Heart left ventricle (tissue), 16 donors: ENCODE data around the gene SHISA4. TPM values are rescaled to one million over a fixed set of nuclear protein-coding genes. Genes with fewer than 3 reads are reported as not detected.
A peak's percentile ranks its signal among the peaks of the same experiment; 100 is the strongest.
"Not testable (repeated sequence)": the region's sequence is repeated elsewhere in the genome, so short reads cannot be mapped to it uniquely, and the experiment has no call there.

ENCODE experiments used
- ATAC-seq, 4 donors: fragments of 200-7000 bp; cut with Tn5 transposase; one replicate each; pipeline ENCODE4 v1.9.1; 2020 to 2022; ENCODE audit warnings: moderate library complexity in 4 of 4, mild to moderate bottlenecking in 3 of 4, moderate number of reproducible peaks in 1 of 4
- DNase-seq, 5 donors: peaks; one replicate each; pipeline ENCODE4 v3.0.0-alpha.2; 2020
- H3K27ac ChIP-seq, 12 donors: fragments of 200-600 bp; sonication (generic) in 4 of 12; one replicate each; pipeline versions ENCODE4 v1.5.0 to v1.8.0; 2016 to 2022; ENCODE audit warnings: mild to moderate bottlenecking in 2 of 12
- H3K27me3 ChIP-seq, 9 donors: fragments of 200-600 bp; sonication (generic) in 2 of 9; one replicate each; pipeline versions ENCODE4 v1.5.1 to v1.8.0; 2016 to 2022; ENCODE audit warnings: mild to moderate bottlenecking in 3 of 9
- H3K36me3 ChIP-seq, 9 donors: fragments of 200-600 bp; sonication (generic) in 2 of 9; one replicate each; pipeline versions ENCODE4 v1.5.0 to v1.8.0; 2018 to 2022; ENCODE audit warnings: mild to moderate bottlenecking in 2 of 9
- H3K4me1 ChIP-seq, 12 donors: fragments of 200-600 bp; sonication (generic) in 4 of 12; one replicate each; pipeline versions ENCODE4 v1.5.0 to v1.8.0; 2016 to 2022; ENCODE audit warnings: mild to moderate bottlenecking in 3 of 12
- H3K4me3 ChIP-seq, 12 donors: fragments of 200-600 bp; sonication (generic) in 4 of 12; one replicate each; pipeline versions ENCODE4 v1.5.0 to v1.8.0; 2017 to 2022; ENCODE audit warnings: mild to moderate bottlenecking in 9 of 12, moderate library complexity in 4 of 12
- H3K9me3 ChIP-seq, 12 donors: fragments of 200-600 bp; sonication (generic) in 4 of 12; one replicate each; pipeline versions ENCODE4 v1.5.0 to v1.8.0; 2016 to 2022; ENCODE audit warnings: mild to moderate bottlenecking in 1 of 12
- POLR2A ChIP-seq, 2 donors: fragments of 450-650 bp; IDR thresholded peaks; one replicate each; pipeline ENCODE4 v1.6.1; 2017; ENCODE audit warnings: antibody characterized with exemption in 2 of 2, mild to moderate bottlenecking in 2 of 2, moderate library complexity in 2 of 2
- WGBS, 4 donors: extraction: QIAGEN DNeasy Blood & Tissue Kit in 2 of 4; methylation state at CpG; one replicate each; pipeline versions ENCODE4 v1.1.5 to v1.1.7; 2013 to 2018; 5-methylcytosine and 5-hydroxymethylcytosine counted together
- intact Hi-C, 10 donors: fragments of 100-400 bp; cut with DNase I; formaldehyde crosslinking; loops; one replicate each; pipeline versions ENCODE4 v1.11.1 to v1.14.2; 2022
- microRNA-seq, 4 donors: library from miRNA; unstranded; fragments of <30 nt; microRNA quantifications; one replicate each; pipeline versions ENCODE4 to v1.2.0, GENCODE V29; 2017 to 2020
- polyA plus RNA-seq, 2 donors: library from polyadenylated mRNA; stranded (reverse); fragments of 200-250 nt; gene quantifications; one replicate each; pipeline ENCODE4 v1.2.3, GENCODE V29; 2013
- total RNA-seq, 9 donors: library from RNA; depleted of rRNA in 2 of 9; stranded (reverse); fragments of >200 nt in 2 of 9; fragmentation: NEBNext Ultra II Directional in 3 of 9; extraction: Animal tissue kit (Norgen Biotek cat#: 25700) in 3 of 9; gene quantifications; one replicate each; pipeline versions ENCODE4 v1.1.0 to v1.2.4, GENCODE V29; 2016 to 2023
- TF ChIP-seq, protein P1 (sequence below), 12 donors: fragments of 200-600 bp; sonication (generic) in 4 of 12; IDR thresholded peaks; one replicate each; pipeline versions ENCODE4 v1.5.0 to v1.8.0; 2018 to 2022; ENCODE audit warnings: antibody characterized with exemption in 12 of 12, mild to moderate bottlenecking in 5 of 12
- donor health status: ischemic (EF 13 %, LVEDD 7.1; RV severe dilation, severe dysfunction).
- donor health status: healthy with polysubstance abuse.
- donor health status: DM: no; HTN: yes; CAD: no.
- donor health status: DM: no; HTN: no; CAD: no.
- donor health status: ischemic (EF 25% LVEDD 6.9; RV normal size, moderate dysfunction).
- donor health status: ischemic (EF 25% LVEDD 5.7; RV mildly dilated, moderate dysfunction).
- donor health status: healthy.
- donor health status: DM: yes; HTN: yes; CAD: no.
- donor health status: ischemic (EF 35%, LVEDD 5.7; RV mildly dilated, moderate dysfunction).
- donor health status: nonischemic (EF 11% LVEDD 7.7; RV severe dilation, severe dysfunction).
- donor health status: DM: yes; HTN: yes; CAD: no.
- donor health status: PGD.
- donor health status: ischemic (EF 29% LVEDD 5.4; RV normal size, mild dysfunction).
- donor health status: nonischemic (EF 23%, LVEDD 6.1; RV moderate dilation, normal function).

SHISA4 gene
- total and polyA plus RNA-seq, 11 donors = 53.2 to 262 (median 120) TPM

DNA sequence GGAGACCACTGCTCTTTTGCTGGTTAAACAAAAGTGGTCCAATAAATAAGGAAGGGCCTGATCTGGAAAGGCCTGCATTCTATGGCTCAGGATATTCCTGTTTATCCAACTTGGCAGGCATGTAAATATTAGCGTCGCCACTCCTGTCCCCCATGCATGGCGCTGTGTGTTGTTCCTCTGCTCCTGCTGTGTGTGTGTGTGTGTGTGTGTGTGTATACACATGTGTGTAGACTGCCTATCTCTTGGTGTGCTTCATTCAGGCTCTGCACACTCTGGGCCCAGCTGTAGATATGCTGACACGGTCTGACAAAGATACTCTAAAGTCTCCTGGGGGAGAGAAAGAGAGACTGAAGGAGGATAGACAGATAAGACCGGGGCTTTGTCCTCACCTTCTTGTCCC lies 50.9 kb downstream of the SHISA4 start:
- Histone ChIP-seq H3K27me3 (peaks cover 0 to under 1% (median 0%) of the 10 kb centered on the region in 9 donors), H3K27ac (peak overlapping the region in 2 of 12 donors; percentile 57 to 89), H3K4me3 (no peak overlapping the region), H3K4me1 (peaks cover 0 to 28% (median 0%) of the 10 kb centered on the region in 12 donors), H3K36me3 (no peaks in the 10 kb centered on the region), H3K9me3 (no peaks in the 10 kb centered on the region)
- no peak for ATAC-seq
- WGBS, 4 donors = 64 to 80% (median 67%) methylated on average over 5 of the region's 5 CpGs
- intact Hi-C loops = no loop called here
- no peak for DNase-seq
- no peak for TF ChIP-seq POLR2A (IDR thresholded peaks at IDR 0.05)
- TF ChIP-seq, protein P1, sequence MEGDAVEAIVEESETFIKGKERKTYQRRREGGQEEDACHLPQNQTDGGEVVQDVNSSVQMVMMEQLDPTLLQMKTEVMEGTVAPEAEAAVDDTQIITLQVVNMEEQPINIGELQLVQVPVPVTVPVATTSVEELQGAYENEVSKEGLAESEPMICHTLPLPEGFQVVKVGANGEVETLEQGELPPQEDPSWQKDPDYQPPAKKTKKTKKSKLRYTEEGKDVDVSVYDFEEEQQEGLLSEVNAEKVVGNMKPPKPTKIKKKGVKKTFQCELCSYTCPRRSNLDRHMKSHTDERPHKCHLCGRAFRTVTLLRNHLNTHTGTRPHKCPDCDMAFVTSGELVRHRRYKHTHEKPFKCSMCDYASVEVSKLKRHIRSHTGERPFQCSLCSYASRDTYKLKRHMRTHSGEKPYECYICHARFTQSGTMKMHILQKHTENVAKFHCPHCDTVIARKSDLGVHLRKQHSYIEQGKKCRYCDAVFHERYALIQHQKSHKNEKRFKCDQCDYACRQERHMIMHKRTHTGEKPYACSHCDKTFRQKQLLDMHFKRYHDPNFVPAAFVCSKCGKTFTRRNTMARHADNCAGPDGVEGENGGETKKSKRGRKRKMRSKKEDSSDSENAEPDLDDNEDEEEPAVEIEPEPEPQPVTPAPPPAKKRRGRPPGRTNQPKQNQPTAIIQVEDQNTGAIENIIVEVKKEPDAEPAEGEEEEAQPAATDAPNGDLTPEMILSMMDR (IDR thresholded peaks at IDR 0.05) = no peak

DNA sequence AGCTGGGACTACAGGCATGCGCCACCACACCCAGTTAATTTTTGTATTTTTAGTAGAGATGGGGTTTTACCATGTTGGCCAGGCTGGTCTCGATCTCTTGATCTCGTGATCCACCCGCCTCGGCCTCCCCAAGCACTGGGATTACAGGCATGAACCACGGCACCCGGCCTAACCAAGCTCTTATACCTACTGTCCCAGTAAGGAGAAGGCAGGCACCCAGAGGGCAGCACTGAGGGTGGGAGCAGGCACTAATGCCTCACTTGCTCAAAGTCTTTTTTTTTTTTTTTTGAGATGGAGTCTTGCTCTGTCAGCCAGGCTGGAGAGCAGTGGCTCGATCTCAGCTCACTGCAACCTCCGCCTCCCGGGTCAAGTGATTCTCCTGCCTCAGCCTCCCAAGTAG lies 51.6 kb downstream of the SHISA4 start:
- ATAC-seq = not testable (repeated sequence)
- H3K27ac ChIP-seq = peak overlapping the region in 1 of 12 donors; percentile 89

DNA sequence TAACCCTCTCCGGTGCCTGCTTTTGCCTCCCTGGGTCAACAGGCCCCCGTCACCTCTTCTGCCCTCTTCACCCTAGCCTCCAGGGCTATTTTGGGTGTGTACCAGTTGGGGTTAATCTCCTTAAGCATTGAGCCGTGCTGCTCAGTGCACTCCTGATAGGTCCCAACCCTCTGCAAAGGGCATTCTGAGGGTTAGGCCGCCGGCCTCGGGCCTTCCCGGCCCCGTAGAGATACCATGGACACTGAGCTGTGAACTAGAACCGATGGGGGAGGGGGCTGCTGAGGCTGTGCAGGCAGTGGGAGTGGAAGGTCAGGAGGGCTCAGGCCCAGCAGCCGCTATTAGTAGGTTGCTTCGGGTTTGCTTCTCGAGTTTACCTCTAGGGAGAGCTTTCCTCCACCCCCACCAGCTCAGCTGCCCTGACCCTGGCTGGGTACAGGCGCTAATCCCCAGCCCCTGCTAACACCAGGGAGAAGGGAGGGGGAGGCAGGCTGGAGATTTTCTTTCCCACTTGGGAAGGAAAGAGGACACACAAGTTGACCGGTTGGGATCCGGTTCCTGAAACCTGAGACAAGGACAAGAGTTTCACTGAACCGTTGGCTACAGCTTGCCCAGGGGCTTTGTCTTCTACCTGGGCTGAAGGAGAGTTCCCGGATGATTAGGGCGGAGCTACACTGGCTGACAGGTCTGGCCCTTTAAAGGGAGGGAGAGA lies 52.9 kb downstream of the SHISA4 start:
- ATAC-seq = peak in 2 of 4 donors; percentile 6 to 21
- peak overlapping the region in 7 of 12 donors; percentile 18 to 89 (median 39) for H3K27ac ChIP-seq
- H3K36me3 ChIP-seq = no peaks in the 10 kb centered on the region
- H3K27me3 ChIP-seq = peaks cover 0 to 20% (median 0%) of the 10 kb centered on the region in 9 donors
- no peak for DNase-seq
- peak overlapping the region in 7 of 12 donors; percentile 3 to 61 (median 27) for H3K4me3 ChIP-seq
- WGBS, 4 donors = 50 to 56% (median 52%) methylated on average over 18 of the region's 18 CpGs
- intact Hi-C loops = loop anchor here in 3 of 10 donors (5.0 to 10.0 kb wide), 2 partner anchors 34 to 47 kb away; no protein-coding TSS in a partner anchor
- TF ChIP-seq POLR2A (IDR thresholded peaks at IDR 0.05) = no peak
- TF ChIP-seq, protein P1 (IDR thresholded peaks at IDR 0.05) = no peak
- H3K9me3 ChIP-seq = no peaks in the 10 kb centered on the region
- peaks cover 0 to 28% (median 3%) of the 10 kb centered on the region in 12 donors for H3K4me1 ChIP-seq

More for the DNA sequence above, 51.6 kb downstream of the SHISA4 start:
- not testable (repeated sequence) for H3K4me3 ChIP-seq, H3K36me3 ChIP-seq, H3K27me3 ChIP-seq, H3K9me3 ChIP-seq, DNase-seq
- peaks cover 0 to 28% (median 0%) of the 10 kb centered on the region in 12 donors for H3K4me1 ChIP-seq
- intact Hi-C loops = loop anchor here in 3 of 10 donors (5.0 to 10.0 kb wide), 2 partner anchors 33 to 46 kb away; no protein-coding TSS in a partner anchor
- 93 to 97% (median 94%) methylated on average over 10 of the region's 10 CpGs for WGBS, 4 donors

DNA sequence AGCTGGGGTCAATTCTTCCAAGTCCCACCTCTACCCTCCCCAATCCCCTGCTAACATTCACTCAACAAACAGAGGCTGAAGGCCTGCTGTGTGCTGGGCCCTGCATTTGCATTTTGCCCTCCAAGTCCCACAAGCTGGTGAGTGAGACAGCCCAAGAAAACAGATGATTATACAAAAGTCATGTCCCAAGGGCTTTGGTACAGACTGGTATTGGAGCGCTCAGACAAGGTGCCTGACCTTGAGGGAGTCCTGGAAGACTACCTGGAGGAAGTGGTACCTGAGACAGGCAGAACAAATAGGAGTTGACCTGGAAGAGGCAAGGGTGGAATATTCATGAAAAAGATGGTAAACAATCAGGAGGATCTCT lies 53.4 kb downstream of the SHISA4 start:
- intact Hi-C loops = loop anchor here in 3 of 10 donors (5.0 to 10.0 kb wide), 2 partner anchors 35 to 47 kb away; no protein-coding TSS in a partner anchor
- peak overlapping the region in 4 of 12 donors; percentile 18 to 89 (median 44) for H3K27ac ChIP-seq

More for the DNA sequence above, 53.4 kb downstream of the SHISA4 start:
- Histone ChIP-seq H3K27me3 (peaks cover 0 to 23% (median 0%) of the 10 kb centered on the region in 9 donors), H3K9me3 (no peaks in the 10 kb centered on the region), H3K36me3 (no peaks in the 10 kb centered on the region), H3K4me1 (peaks cover 0 to 33% (median 5%) of the 10 kb centered on the region in 12 donors), H3K4me3 (peak overlapping the region in 7 of 12 donors; percentile 3 to 61 (median 27))
- DNase-seq (no peak), ATAC-seq (no peak)
- WGBS, 4 donors = 89 to 100% (median 96%) methylated on average over 1 of the region's 1 CpG
- no peak for TF ChIP-seq POLR2A (IDR thresholded peaks at IDR 0.05)
- TF ChIP-seq, protein P1 (IDR thresholded peaks at IDR 0.05) = no peak

Small RNA genes lying within 50 kb of the gene (microRNA-seq; reads per million reads assigned to microRNA genes)
- 0 reads per million in 4 donors for gene MIR6739

Other genes with a start within 250 kb of the SHISA4 start
- 10 to 100 TPM; 12.1 to 35.4 (median 23.1) TPM for gene IPO9, start 59.7 kb upstream of the SHISA4 start, total RNA-seq
- gene IPO9, start 59.7 kb upstream of the SHISA4 start, polyA plus RNA-seq = 10 to 100 TPM in 1 of 2 donors, 1 to 10 TPM in 1; 9.8 to 13.8 TPM
- 10 to 100 TPM in 4 of 9 donors, 1 to 10 TPM in 5; 4.6 to 24.9 (median 10.0) TPM for gene LMOD1, start 57.6 kb downstream of the SHISA4 start, total RNA-seq
- gene LMOD1, start 57.6 kb downstream of the SHISA4 start, polyA plus RNA-seq = 10 to 100 TPM in 1 of 2 donors, 1 to 10 TPM in 1; 5.1 to 14.5 TPM
- gene TIMM17A, start 66.6 kb downstream of the SHISA4 start, total RNA-seq = 100 to 1,000 TPM in 3 of 9 donors, 10 to 100 TPM in 6; 31.7 to 120 (median 86.0) TPM
- gene TIMM17A, start 66.6 kb downstream of the SHISA4 start, polyA plus RNA-seq = 100 to 1,000 TPM in 1 of 2 donors, 10 to 100 TPM in 1; 50.7 to 151 TPM
- gene RNPEP, start 93.8 kb downstream of the SHISA4 start, total RNA-seq = 10 to 100 TPM; 14.1 to 36.2 (median 18.1) TPM
- gene RNPEP, start 93.8 kb downstream of the SHISA4 start, polyA plus RNA-seq = 10 to 100 TPM; 12.4 to 14.3 TPM
- 10 to 100 TPM in 1 of 9 donors, 1 to 10 TPM in 2, under 1 TPM in 4, not detected in 2; 0.32 to 42.5 (median 0.69) TPM for gene ELF3, start 121.7 kb downstream of the SHISA4 start, total RNA-seq
- gene ELF3, start 121.7 kb downstream of the SHISA4 start, polyA plus RNA-seq = 1 to 10 TPM in 1 of 2 donors, under 1 TPM in 1; 0.15 to 3.9 TPM
- under 1 TPM in 1 of 9 donors, not detected in 8; 0.05 TPM for gene GPR37L1, start 234.0 kb downstream of the SHISA4 start, total RNA-seq
- under 1 TPM; 0.03 to 0.04 TPM for gene GPR37L1, start 234.0 kb downstream of the SHISA4 start, polyA plus RNA-seq